ENCODE data around the gene VMAC. TPM values are rescaled to one million over a fixed set of nuclear protein-coding genes. Genes with fewer than 3 reads are reported as not detected.

VMAC gene
- total RNA-seq, 1 donor from 2014 or later: 4.6 TPM

DNA sequence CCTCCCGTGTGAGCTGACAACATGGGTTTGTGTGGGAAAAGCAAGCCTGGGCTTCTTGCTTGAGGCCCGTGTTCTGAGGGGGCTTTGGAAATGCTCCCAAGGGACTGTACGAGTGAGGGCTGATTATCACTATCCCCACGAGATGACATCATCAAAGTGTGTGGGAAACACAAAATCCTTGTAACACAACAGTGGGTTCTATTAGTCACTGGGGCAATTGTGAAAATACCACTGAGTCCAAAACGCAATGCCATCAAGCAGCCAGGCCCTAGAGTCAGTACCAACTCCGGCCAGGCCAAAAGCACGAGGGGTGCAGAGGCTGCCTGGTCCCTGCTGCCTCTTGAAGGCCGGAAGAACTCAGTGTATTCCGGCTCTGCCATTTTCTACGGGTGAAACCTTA, 39.0 kb downstream of the VMAC start:
- no peak for DNase-seq (ENCODE audit: low spot score)
- no peak overlapping the region for H3K4me3 ChIP-seq
- H3K27ac Mint-ChIP-seq: peak overlapping the region; percentile 21
- TF ChIP-seq EZH2 (IDR thresholded peaks at IDR 0.05): no peak
- TF ChIP-seq EZH2phosphoT487 (IDR thresholded peaks at IDR 0.05): no peak
- no peak for TF ChIP-seq CTCF (IDR thresholded peaks at IDR 0.05)
- peaks cover 53% of the 10 kb centered on the region for H3K4me1 Mint-ChIP-seq
- peaks cover 15% of the 10 kb centered on the region for H3K4me1 ChIP-seq
- H4K20me1 ChIP-seq (ENCODE audit: low read depth): peaks cover 98% of the 10 kb centered on the region
- no peak overlapping the region for H3K9ac ChIP-seq
- no peak overlapping the region for H3K4me2 ChIP-seq
- no peak overlapping the region for H3K4me3 Mint-ChIP-seq
- H3K9me3 ChIP-seq (ENCODE audit: low read depth): no peaks in the 10 kb centered on the region
- H3K79me2 ChIP-seq (ENCODE audit: low read depth): peaks cover 75% of the 10 kb centered on the region
- H3K27ac ChIP-seq: no peak overlapping the region
- H3K9me3 Mint-ChIP-seq: no peaks in the 10 kb centered on the region
- peaks cover 24% of the 10 kb centered on the region for H3K36me3 Mint-ChIP-seq
- no peaks in the 10 kb centered on the region for H3K36me3 ChIP-seq
- H3F3A ChIP-seq (ENCODE audit: low read depth): peaks cover 9% of the 10 kb centered on the region
- H2AFZ ChIP-seq (replicated peaks): no peak overlapping the region
- no peaks in the 10 kb centered on the region for H3K27me3 ChIP-seq
- no peaks in the 10 kb centered on the region for H3K27me3 Mint-ChIP-seq (ENCODE audit: insufficient read depth, low read depth)

- Histone ChIP-seq H3F3A (ENCODE audit: low read depth) (peaks cover 39% of the 10 kb centered on the region), H3K4me3 (no peak overlapping the region), H3K79me2 (ENCODE audit: low read depth) (peaks cover 95% of the 10 kb centered on the region), H3K9me3 (ENCODE audit: low read depth) (no peaks in the 10 kb centered on the region), H3K9ac (no peak overlapping the region), H3K4me1 (peaks cover 48% of the 10 kb centered on the region), H2AFZ (replicated peaks) (no peak overlapping the region), H3K4me2 (peak overlapping the region; percentile 7), H3K27me3 (no peaks in the 10 kb centered on the region), H4K20me1 (ENCODE audit: low read depth) (peaks cover 100% of the 10 kb centered on the region), H3K27ac (no peak overlapping the region), H3K36me3 (no peaks in the 10 kb centered on the region)
- Mint-ChIP-seq H3K27ac (peak overlapping the region; percentile 40), H3K9me3 (no peaks in the 10 kb centered on the region), H3K4me3 (no peak overlapping the region), H3K27me3 (ENCODE audit: insufficient read depth, low read depth) (no peaks in the 10 kb centered on the region), H3K36me3 (peaks cover 5% of the 10 kb centered on the region), H3K4me1 (peaks cover 79% of the 10 kb centered on the region)
- no peak for TF ChIP-seq CTCF (IDR thresholded peaks at IDR 0.05)
- no peak for TF ChIP-seq EZH2 (IDR thresholded peaks at IDR 0.05)
- no peak for TF ChIP-seq EZH2phosphoT487 (IDR thresholded peaks at IDR 0.05)
- no peak for DNase-seq (ENCODE audit: low spot score)
These were observed 42.8 kb downstream of the VMAC start for GRCh38 chr19:5947435-5947834.

GRCh38 chr19:5948752-5949564, 44.3 kb downstream of the VMAC start:
- peaks cover 81% of the 10 kb centered on the region for H3K4me1 Mint-ChIP-seq
- Histone ChIP-seq H3K27ac (no peak overlapping the region), H3K79me2 (ENCODE audit: low read depth) (peaks cover 95% of the 10 kb centered on the region), H3K4me2 (no peak overlapping the region), H3F3A (ENCODE audit: low read depth) (peaks cover 43% of the 10 kb centered on the region), H3K4me1 (peaks cover 63% of the 10 kb centered on the region), H3K36me3 (no peaks in the 10 kb centered on the region), H3K9me3 (ENCODE audit: low read depth) (no peaks in the 10 kb centered on the region), H3K9ac (no peak overlapping the region), H4K20me1 (ENCODE audit: low read depth) (peaks cover 100% of the 10 kb centered on the region), H3K27me3 (no peaks in the 10 kb centered on the region), H2AFZ (replicated peaks) (no peak overlapping the region), H3K4me3 (no peak overlapping the region)
- H3K4me3 Mint-ChIP-seq: peak overlapping the region; percentile 62
- H3K36me3 Mint-ChIP-seq: peaks cover 5% of the 10 kb centered on the region
- H3K27me3 Mint-ChIP-seq (ENCODE audit: insufficient read depth, low read depth): no peaks in the 10 kb centered on the region
- DNase-seq (ENCODE audit: low spot score): no peak
- peak overlapping the region; percentile 36 for H3K27ac Mint-ChIP-seq
- H3K9me3 Mint-ChIP-seq: no peaks in the 10 kb centered on the region
- no peak for TF ChIP-seq CTCF (IDR thresholded peaks at IDR 0.05)
- no peak for TF ChIP-seq EZH2 (IDR thresholded peaks at IDR 0.05)
- TF ChIP-seq EZH2phosphoT487 (IDR thresholded peaks at IDR 0.05): no peak

Measured in neural progenitor cell (in vitro differentiated cells).